Stimulated activated CD8-positive, alpha-beta memory T cell treated with anti-CD3 and anti-CD28 coated beads, Interleukin-12 subunit alpha, Interleukin-12 subunit beta, amount 100 ng/mL, for 24 hours (primary cell): Measurements from ENCODE around the gene RPTOR.

ENCODE experiments used
- DNase-seq: peaks from one replicate; pipeline ENCODE4 v3.0.0-alpha.2; 2020; ENCODE audit errors: extremely low read depth

RPTOR gene

GRCh38 chr17:80847496-80848230, 303.0 kb downstream of the RPTOR start:
- peak; percentile 28 for DNase-seq

DNA sequence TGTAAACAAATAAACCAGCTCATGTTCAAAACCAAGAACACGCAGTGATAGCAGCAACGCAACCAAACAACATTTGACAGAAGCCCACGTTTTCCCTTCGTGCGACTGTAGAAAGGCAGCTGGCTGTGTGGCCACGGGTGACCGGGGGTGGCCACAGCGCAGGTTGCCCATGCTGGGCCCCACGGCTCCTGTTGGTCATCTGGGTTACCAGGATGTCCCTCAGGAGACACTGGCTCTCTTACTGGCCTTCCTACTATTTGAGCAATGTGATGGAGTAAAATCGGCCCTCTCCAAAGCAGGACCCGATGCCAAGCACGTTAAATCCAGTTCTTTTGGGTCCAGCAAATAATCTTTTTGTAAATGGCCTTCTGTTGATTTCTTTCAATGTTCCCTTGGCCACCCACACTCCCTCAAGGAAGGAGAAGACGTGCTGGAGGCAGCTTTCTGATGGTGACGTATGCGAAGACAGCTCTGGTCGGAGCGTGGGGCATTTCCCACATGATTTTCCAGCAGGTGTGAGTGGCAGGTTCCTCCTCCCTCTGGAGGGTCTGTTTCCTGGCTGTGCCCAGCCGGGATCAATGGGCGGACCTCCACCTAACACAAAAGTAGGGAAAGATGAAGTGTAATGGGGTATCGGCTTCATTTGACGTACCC, 303.9 kb downstream of the RPTOR start:
- DNase-seq = no peak

DNA sequence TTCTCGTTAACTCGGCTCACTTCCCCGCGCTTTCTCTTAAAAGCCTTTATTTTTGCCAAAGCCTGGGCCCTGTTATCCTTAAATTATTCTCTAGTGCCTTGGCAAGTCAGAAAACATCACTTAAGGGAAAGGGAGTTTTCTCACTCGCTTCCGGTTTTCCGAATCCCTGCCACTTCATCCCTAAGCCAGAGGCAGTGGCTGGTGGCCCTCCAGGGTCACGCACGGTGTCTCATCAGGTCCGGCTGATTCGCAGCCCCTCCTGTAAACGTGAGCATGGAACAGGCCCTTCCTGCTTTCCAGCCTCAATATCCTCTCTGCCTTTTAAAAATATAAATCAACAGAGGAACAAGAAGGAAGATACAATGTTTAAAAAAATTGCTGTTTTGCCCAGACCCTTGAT, 304.5 kb downstream of the RPTOR start:
- no peak for DNase-seq

DNA sequence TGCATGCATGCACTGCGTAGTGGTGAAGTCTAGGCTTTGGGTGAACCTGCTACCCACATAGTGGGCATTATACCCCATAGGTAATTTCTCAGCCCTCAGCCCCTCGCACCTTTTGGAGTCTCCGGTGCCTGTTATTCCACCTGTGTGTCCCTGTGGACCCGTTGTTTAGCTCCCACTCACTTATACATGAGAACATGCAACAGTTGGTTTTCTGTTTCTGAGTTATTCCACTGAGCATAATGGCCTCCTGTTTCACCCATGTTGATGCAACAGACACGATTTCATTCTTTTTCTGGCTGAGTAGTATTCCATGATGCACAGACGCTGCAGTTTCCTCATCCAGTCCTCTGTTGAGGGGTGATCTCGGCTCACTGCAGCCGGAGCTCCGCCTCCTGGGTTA, 305.5 kb downstream of the RPTOR start:
- no peak for DNase-seq

DNA sequence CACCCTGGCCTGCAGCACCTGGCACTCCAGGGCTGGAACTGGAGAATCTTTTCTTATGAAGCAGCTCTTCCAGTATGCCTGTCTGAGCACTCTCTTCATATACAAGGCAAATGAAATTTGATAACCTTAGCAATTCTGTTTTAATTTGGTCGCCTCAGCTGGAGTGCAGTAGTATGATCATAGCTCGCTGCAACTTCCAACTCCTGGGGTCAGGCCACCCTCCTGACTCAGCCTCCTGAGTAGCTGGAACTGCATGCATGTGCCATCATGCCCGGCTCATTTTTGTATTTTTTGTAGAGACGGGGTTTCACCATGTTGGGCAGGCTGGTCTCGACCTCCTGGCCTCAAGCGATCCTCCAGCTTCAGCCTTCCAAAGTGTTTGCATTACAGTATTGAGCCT, 306.2 kb downstream of the RPTOR start:
- no peak for DNase-seq

DNA sequence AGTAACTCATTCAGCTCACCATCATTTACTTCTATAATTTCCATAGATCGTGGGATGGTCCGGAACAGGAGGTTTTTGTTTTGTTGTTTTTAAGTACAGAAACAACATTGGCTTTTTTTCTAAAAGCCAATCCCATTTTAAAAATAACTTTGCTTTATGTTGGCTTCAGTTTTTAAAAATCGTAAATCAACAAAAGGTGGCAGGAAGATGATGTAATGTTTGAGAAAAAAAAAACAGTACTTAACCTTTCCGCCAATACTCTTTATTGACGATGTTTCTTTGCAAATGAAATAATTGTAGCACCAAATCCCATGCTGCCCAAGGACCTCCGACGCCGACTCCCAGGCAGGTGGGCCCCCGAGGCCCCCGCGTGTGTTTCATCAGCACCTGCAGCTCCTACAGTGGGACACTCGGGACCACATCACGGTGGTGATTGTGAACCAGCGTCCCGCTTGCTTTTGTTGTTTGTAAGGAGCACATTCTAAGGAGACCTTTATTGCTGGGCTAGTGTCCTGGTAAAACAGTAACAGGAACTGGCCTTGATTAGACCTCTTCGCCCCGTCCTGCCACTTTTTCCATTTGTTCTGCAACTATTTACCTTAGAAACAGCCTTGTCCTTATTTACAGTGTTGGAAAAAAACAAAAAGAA, 306.8 kb downstream of the RPTOR start:
- DNase-seq = no peak

DNA sequence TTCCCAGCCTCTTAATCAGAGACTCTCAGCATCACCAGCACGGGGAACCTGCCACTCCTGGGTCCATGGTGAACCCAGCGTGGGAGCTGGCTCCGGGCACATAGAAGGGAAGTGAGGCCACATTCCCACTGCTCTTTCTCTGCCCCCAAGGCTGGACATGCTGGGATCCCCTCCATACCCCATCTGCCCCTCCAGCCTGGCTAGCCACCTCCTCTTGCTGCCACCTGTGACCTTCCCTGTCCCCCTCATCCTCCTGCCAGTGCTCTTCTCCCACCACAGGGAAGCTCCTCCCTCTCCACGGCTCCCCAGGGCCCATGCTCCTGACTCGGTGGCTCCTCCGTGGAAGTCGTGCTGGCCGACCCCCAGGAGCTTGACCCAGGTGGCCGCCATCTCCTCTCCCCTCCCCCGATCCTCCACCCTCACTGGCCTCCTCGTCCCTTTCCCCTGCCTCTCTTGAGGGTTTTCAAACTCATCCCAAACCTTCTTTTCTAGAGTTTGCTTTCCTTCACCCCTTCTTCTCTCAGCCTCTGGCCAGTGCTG, 307.9 kb downstream of the RPTOR start:
- DNase-seq = no peak

GRCh38 chr17:80853076-80853475, 308.4 kb downstream of the RPTOR start:
- no peak for DNase-seq

DNA sequence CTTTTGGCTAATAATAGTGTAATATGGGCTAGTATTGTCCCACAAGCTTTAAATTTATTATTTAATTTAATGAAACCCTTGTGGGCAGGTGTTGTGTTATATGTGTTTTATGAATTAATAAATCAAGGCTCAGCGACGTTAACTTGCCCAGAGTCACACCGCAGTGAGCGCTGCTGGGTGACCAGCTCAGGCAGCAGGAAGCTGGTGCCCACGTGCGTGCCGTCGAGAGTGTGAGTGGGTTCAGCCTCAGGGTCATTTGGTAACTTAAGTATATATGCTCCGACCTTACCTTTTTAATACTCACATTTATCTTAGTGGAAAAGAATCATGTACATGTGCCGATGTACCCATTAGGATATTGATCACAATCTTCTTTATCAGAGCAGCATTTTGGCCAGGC, 309.6 kb downstream of the RPTOR start:
- no peak for DNase-seq

- no peak for DNase-seq
Measured at GRCh38 chr17:80855196-80855947, 310.7 kb downstream of the RPTOR start.

GRCh38 chr17:80855948-80856862, 311.6 kb downstream of the RPTOR start:
- DNase-seq = peak; percentile 69

DNA sequence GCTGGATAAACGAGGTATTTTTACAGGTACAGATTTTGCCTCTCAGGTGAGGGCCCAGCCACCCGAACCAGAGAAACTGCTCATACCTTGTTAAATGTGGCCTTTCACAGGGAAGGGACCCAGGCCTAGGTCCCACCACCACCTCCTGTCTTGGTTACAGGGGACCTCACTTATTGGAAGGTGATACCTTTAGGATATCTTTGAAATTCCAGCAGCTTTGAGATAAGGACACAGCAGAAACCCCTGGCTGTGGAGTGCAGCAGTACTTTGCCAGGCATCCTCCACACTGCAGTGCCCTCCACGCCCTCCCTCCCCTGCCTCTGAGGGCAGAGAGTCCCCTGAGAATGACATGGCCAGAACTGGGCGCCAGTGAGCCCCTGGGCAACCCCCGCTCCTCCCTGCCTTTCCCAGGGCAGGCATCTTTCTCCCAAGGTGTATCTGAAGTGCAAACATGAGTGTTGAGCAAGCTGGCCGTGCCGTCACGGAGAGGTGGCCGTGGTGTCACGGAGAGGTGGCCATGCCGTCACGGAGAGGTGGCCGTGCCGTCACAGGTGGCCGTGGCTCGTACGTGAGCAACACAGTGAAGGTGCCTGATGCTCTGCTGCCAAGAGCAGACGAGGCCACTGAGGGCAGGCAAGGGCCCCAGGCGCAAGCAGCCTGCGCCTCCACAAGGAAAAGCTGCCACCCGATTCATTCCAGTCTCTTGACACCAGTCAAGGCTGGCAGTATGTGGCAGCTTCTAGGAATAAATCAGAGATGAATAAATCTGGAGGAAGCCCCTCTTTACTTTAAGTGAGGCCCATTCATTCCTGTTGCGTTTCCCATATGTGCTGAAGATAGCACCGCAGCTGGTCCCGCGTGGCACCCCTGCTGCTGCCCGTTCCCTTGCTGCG, 312.5 kb downstream of the RPTOR start:
- no peak for DNase-seq

DNA sequence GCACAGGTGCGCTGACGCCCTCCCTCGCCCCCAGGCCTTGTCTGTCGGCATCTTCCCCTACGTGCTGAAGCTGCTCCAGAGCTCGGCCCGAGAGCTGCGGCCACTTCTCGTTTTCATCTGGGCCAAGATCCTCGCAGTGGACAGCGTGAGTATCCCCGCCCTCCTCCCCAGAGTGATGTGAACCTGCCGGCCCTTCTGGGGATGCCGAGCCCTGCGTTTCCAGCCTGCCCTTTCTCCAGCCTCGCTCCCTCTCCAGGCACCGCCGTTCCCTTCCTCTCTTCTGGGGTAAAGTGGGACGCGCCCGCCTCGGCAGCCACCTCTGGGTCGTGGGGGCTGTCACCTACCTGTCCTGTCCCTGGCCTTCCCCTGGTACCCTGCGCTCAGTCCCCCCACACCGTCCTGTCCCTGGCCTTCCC, 313.1 kb downstream of the RPTOR start:
- DNase-seq = no peak

- no peak for DNase-seq
Measured at GRCh38 chr17:80858301-80859001, 313.8 kb downstream of the RPTOR start.

DNA sequence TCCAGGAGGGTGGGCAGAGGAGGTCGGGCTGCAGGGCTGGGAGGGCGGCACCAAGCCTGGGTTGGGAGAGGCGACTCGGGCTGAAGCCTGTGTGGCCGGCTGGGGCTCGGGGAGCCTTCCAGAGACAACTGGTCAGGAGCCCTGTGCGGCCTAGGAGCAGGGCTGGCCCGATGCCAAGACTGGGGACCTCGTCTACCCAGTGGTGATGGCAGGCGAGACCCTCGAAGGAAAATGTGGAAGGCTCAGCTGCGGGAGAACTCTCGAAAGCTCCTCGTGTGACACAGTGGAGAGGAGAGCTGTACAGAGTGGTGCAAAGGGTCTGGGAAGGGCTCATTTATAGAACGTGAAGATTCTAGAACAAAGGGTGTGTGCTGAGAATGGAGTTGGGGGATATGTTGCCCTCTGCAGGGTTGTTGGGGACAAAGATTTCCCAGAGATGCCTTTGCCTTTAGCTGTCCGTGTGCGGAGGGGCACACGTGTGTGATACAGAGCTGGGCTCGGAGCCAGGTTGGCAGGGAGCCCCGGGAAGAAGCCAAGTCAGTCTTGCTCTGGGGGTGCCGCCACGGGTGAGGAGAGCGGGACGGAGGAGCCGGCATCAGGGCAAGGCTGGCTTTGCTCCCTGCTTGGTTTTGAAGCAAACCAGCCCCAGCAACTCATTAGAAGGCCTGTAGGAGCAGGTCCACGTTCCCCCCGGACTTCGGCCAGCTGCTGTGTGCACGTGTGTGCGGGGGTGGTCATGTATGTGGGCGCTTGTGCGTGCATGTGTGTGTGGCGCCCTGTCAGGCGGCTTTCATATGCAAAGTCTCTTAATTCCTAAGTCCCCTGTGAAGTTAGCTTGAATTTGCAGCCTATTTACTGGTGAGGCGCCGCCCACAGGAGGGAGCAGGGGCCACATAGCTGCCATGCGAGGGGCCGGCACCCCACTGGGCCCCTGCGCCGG, 314.6 kb downstream of the RPTOR start:
- DNase-seq = no peak

DNA sequence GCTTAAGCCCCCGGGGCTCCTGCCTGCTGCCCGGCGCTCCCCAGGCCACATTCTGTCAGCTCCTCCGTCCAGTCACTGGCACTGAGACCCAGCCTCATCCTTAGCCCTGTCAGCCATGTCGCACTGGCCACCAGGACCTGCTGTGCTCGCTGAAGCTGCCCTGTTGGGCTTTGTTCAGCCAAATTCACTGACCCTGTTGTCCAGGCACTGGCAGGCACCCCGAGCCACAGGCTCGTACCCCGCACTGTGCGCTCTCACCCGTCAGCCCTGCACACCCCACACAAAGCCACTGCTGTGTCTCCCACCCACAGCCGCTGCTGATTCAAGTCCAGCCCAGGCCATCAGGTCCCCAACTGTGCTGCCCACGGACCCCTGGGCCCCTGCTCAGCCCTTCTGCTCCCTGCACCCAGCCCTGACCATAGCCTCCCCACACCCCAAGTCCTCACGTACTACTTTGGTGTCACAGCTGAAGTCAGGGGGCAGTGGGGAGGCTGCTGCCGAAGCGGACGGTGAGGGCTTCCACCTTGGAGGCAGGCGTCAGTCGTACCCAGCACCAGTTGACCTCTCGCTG, 315.5 kb downstream of the RPTOR start:
- no peak for DNase-seq

DNA sequence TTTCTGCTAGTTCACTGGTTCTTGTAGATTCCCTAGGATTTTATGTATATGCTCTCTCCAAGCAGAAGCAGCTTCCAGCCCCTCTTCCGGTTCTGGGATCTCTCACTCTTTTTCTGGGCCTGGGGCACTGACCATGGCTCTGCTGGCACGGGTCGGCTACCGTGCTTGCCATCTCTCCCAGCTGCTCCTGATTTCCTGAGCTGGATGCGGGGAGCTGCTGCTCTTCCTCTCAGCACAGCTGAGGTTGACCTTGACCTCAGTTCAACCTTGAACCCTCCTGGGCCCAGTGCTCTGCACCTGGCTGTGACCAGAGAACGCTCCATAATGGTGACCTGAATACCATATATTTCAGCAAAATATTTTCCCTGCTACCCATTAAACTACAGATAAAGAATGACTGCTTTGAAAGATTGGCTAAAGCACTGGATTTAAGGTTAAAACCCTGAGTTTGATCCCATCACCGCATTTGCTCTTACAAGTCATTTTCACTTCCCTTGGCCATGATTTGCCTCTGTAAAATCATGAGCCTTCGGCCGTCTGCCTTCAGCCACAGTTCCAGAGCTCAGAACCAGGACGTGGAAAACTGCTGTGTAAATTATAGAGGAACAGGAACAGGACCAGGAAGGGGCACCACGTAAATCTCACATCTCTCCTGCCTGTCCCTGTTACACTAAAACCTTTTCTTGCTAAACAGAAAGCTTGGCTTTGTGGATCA, 316.2 kb downstream of the RPTOR start:
- DNase-seq = no peak
